ENCODE data around the gene YEATS4. TPM values are rescaled to one million over a fixed set of nuclear protein-coding genes. Genes with fewer than 3 reads are reported as not detected.

Gene YEATS4
- total RNA-seq, 3 donors from 2014 or later (not counting 1 experiment from before 2014, with no cell fraction given): 18.2 to 23.9 (median 20.3) TPM

DNA sequence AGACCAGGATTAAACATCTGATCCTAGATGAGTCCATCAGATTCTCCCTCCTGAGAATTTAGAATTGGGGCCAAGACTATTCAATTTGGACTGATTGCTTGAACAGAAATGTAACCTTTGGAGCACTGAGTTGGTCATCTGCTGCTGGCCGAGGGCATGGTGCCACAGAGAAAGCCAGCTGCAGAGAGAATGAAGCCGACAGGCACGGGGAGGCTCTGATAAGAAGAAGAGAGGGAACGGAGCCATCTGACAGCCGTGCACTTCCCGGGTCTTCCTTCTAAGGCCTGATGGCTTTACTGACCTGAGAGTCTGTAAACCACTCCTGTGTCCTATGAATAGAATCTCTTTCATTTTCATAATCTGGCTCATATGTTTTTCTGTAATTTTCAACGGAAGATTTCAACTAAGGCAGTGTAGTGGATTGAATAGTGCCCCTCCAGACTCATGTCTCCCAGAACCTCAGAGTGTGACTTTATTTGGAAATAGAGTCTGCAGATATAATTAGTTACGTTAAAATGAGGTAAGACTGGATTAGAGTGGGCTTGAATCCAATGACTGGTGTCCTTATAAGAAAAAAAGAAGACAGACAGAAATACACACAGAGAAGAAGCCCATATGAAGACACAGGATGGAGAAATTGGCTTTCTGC is 71.5 kb downstream of the YEATS4 start:
- DNase-seq (no peak), ATAC-seq (no peak)
- Histone ChIP-seq H3K36me3 (ENCODE audit: control insufficient read depth, insufficient read depth, low read length) (no peaks in the 10 kb centered on the region), H3K9me3 (ENCODE audit: control insufficient read depth, insufficient read depth, low read length) (no peaks in the 10 kb centered on the region), H3K4me3 (ENCODE audit: low read length) (no peak overlapping the region), H3K27ac (ENCODE audit: low read length) (no peak overlapping the region), H3K4me1 (ENCODE audit: control insufficient read depth, insufficient read depth, low read length) (no peaks in the 10 kb centered on the region), H3K27me3 (ENCODE audit: control insufficient read depth, insufficient read depth, low read length) (no peaks in the 10 kb centered on the region)
- 94% methylated on average over 8 of the region's 8 CpGs for WGBS (ENCODE audit: insufficient coverage)
- H3K27me3 Mint-ChIP-seq (ENCODE audit: low read depth in 2 of 2): peaks cover 0 to 6% of the 10 kb centered on the region in 2 donors
- no peak overlapping the region for H3K27ac Mint-ChIP-seq
- no peaks in the 10 kb centered on the region for H3K9me3 Mint-ChIP-seq
- no peaks in the 10 kb centered on the region for H3K36me3 Mint-ChIP-seq
- no peaks in the 10 kb centered on the region for H3K4me1 Mint-ChIP-seq
- H3K4me3 Mint-ChIP-seq: no peak overlapping the region
- intact Hi-C loops (cut with micrococcal nuclease): no loop called here
- TF ChIP-seq, protein P1, sequence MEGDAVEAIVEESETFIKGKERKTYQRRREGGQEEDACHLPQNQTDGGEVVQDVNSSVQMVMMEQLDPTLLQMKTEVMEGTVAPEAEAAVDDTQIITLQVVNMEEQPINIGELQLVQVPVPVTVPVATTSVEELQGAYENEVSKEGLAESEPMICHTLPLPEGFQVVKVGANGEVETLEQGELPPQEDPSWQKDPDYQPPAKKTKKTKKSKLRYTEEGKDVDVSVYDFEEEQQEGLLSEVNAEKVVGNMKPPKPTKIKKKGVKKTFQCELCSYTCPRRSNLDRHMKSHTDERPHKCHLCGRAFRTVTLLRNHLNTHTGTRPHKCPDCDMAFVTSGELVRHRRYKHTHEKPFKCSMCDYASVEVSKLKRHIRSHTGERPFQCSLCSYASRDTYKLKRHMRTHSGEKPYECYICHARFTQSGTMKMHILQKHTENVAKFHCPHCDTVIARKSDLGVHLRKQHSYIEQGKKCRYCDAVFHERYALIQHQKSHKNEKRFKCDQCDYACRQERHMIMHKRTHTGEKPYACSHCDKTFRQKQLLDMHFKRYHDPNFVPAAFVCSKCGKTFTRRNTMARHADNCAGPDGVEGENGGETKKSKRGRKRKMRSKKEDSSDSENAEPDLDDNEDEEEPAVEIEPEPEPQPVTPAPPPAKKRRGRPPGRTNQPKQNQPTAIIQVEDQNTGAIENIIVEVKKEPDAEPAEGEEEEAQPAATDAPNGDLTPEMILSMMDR (IDR thresholded peaks at IDR 0.05): no peak

DNA sequence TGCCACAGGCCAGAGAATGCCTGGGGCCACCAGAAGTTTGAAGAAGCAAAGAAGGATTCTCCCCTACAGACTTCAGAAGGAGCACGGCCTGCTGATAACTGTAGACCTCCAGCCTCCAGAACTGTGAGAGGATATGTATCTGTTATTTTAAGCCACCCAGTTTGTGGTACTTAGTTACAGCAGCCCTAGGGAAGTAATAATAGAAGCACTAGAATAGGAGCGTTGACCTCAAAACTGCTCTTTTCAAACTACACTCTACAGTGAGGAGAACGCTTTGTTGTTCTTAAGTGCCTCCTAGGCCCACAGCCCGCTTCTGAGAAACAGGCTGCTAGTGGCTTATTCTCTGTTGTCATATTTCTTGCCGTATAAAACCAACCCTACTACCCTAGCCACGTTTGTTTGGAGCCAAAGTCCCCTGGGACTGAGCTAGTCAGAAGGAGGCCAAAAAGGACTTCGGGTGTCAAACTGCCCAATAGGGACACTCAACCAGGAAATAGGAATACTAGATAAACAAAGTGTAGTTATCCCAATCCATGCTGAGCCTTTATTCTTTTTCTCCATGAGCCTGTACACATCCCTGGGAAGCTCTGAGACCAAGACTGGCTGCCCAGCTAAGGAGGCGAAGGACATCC is 72.2 kb downstream of the YEATS4 start:
- no peak overlapping the region for H3K27ac Mint-ChIP-seq
- H3K36me3 ChIP-seq (ENCODE audit: control insufficient read depth, insufficient read depth, low read length): no peaks in the 10 kb centered on the region
- TF ChIP-seq, protein P1 (IDR thresholded peaks at IDR 0.05): no peak
- no peak overlapping the region for H3K4me3 ChIP-seq (ENCODE audit: low read length)
- H3K9me3 Mint-ChIP-seq: no peaks in the 10 kb centered on the region
- DNase-seq (no peak), ATAC-seq (no peak)
- H3K27me3 ChIP-seq (ENCODE audit: control insufficient read depth, insufficient read depth, low read length): no peaks in the 10 kb centered on the region
- no peaks in the 10 kb centered on the region for H3K36me3 Mint-ChIP-seq
- no peak overlapping the region for H3K27ac ChIP-seq (ENCODE audit: low read length)
- no peaks in the 10 kb centered on the region for H3K9me3 ChIP-seq (ENCODE audit: control insufficient read depth, insufficient read depth, low read length)
- no peak overlapping the region for H3K4me3 Mint-ChIP-seq
- H3K4me1 Mint-ChIP-seq: no peaks in the 10 kb centered on the region
- 87% methylated on average over 8 of the region's 8 CpGs for WGBS (ENCODE audit: insufficient coverage)
- no peaks in the 10 kb centered on the region for H3K4me1 ChIP-seq (ENCODE audit: control insufficient read depth, insufficient read depth, low read length)
- peaks cover 0 to 6% of the 10 kb centered on the region in 2 donors for H3K27me3 Mint-ChIP-seq (ENCODE audit: low read depth in 2 of 2)
- intact Hi-C loops (cut with micrococcal nuclease): no loop called here

DNA sequence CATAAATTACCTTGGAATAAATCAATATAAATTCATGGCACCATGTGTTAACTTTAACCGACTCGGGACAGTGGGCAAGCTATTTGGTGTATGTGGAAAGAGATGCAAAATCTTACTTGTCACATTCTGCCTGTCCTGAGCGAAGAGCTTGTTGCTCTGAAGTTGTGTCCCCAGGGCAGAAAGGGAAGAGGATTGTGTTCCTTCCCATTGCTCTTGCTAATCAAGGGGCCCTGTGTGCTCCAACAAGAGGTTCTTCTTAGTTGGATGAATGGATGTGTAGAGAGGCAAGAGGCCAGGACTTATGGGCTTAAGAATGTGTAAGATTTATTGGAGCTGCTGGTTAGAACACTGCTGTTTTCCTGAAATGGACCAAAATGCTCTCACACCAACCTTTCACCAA is 74.1 kb downstream of the YEATS4 start:
- DNase-seq (no peak), ATAC-seq (no peak)
- H3K36me3 ChIP-seq (ENCODE audit: control insufficient read depth, insufficient read depth, low read length): no peaks in the 10 kb centered on the region
- no peaks in the 10 kb centered on the region for H3K27me3 ChIP-seq (ENCODE audit: control insufficient read depth, insufficient read depth, low read length)
- H3K4me1 Mint-ChIP-seq: no peaks in the 10 kb centered on the region
- H3K4me3 Mint-ChIP-seq: no peak overlapping the region
- TF ChIP-seq, protein P1 (IDR thresholded peaks at IDR 0.05): no peak
- WGBS (ENCODE audit: insufficient coverage): 97% methylated on average over 3 of the region's 3 CpGs
- no peak overlapping the region for H3K4me3 ChIP-seq (ENCODE audit: low read length)
- H3K9me3 ChIP-seq (ENCODE audit: control insufficient read depth, insufficient read depth, low read length): no peaks in the 10 kb centered on the region
- no peaks in the 10 kb centered on the region for H3K4me1 ChIP-seq (ENCODE audit: control insufficient read depth, insufficient read depth, low read length)
- H3K36me3 Mint-ChIP-seq: no peaks in the 10 kb centered on the region
- intact Hi-C loops (cut with micrococcal nuclease): no loop called here
- H3K9me3 Mint-ChIP-seq: no peaks in the 10 kb centered on the region
- H3K27ac ChIP-seq (ENCODE audit: low read length): no peak overlapping the region
- H3K27ac Mint-ChIP-seq: no peak overlapping the region
- H3K27me3 Mint-ChIP-seq (ENCODE audit: low read depth in 2 of 2): peaks cover 0 to 6% of the 10 kb centered on the region in 2 donors

Data from natural killer cell (primary cell).